GM13976 (cell line): ENCODE data around the gene MAN2A1.

Experiments used
- DNase-seq: peaks from one replicate; pipeline ENCODE4 v3.0.0; 2012; ENCODE audit warnings: low spot score
- CTCF ChIP-seq: IDR thresholded peaks from 2 replicates; pipeline ENCODE4 v1.5.1; 2012; ENCODE audit warnings: borderline replicate concordance, mild to moderate bottlenecking; ENCODE audit not compliant: insufficient read depth; ENCODE audit errors: extremely low read depth, missing control alignments, control extremely low read depth
- in situ Hi-C: fragments of 300-500 bp; cut with MboI; formaldehyde crosslinking; loops from one replicate; pipeline ENCODE4 v1.12.0; 2022; ENCODE audit warnings: low sequenced_read_pairs, mixed read lengths, inconsistent platforms; ENCODE audit not compliant: unreplicated experiment

MAN2A1 gene

GRCh38 chr5:109739741-109740728 lies 50.3 kb downstream of the MAN2A1 start:
- in situ Hi-C loops, result no loop called here
- TF ChIP-seq CTCF, result no peak
- peak; percentile 6 for DNase-seq

GRCh38 chr5:109740966-109741365 lies 51.2 kb downstream of the MAN2A1 start:
- DNase-seq, result no peak
- TF ChIP-seq CTCF, result no peak
- in situ Hi-C loops, result no loop called here

- TF ChIP-seq CTCF, result no peak
- no peak for DNase-seq
- in situ Hi-C loops, result no loop called here
Measured at GRCh38 chr5:109741390-109741789, 51.7 kb downstream of the MAN2A1 start.

- in situ Hi-C loops, result no loop called here
- no peak for DNase-seq
- no peak for TF ChIP-seq CTCF
Measured at GRCh38 chr5:109743041-109743531, 53.4 kb downstream of the MAN2A1 start.

GRCh38 chr5:109743770-109744212 lies 54.1 kb downstream of the MAN2A1 start:
- no peak for TF ChIP-seq CTCF
- DNase-seq, result no peak
- in situ Hi-C loops, result no loop called here

GRCh38 chr5:109744261-109744660 lies 54.5 kb downstream of the MAN2A1 start:
- TF ChIP-seq CTCF, result no peak
- DNase-seq, result no peak
- in situ Hi-C loops, result no loop called here

- TF ChIP-seq CTCF, result no peak
- in situ Hi-C loops, result no loop called here
- DNase-seq, result no peak
Measured at GRCh38 chr5:109748546-109748945, 58.8 kb downstream of the MAN2A1 start.
